Glutamatergic neuron (in vitro differentiated cells): Measurements from ENCODE around the gene FAM13C. TPM values are rescaled to one million over a fixed set of nuclear protein-coding genes. Genes with fewer than 3 reads are reported as not detected.

Source experiments
- DNase-seq: peaks from one replicate; pipeline ENCODE4 v3.0.0; 2022
- H3K27ac Mint-ChIP-seq: one replicate; pipeline ENCODE4 v1.8.0; 2020; ENCODE audit warnings: mild to moderate bottlenecking, mixed read lengths, inconsistent platforms; ENCODE audit not compliant: unreplicated experiment
- H3K27me3 Mint-ChIP-seq: one replicate; pipeline ENCODE4 v1.8.0; 2020; ENCODE audit warnings: mild to moderate bottlenecking, moderate library complexity, mixed read lengths, inconsistent platforms; ENCODE audit not compliant: unreplicated experiment
- H3K36me3 Mint-ChIP-seq: one replicate; pipeline ENCODE4 v1.8.0; 2020; ENCODE audit warnings: mild to moderate bottlenecking, mixed read lengths, inconsistent platforms; ENCODE audit not compliant: unreplicated experiment
- H3K4me1 Mint-ChIP-seq: one replicate; pipeline ENCODE4 v1.8.0; 2020; ENCODE audit warnings: mild to moderate bottlenecking, low read depth, mixed read lengths, inconsistent platforms; ENCODE audit not compliant: unreplicated experiment
- H3K4me3 Mint-ChIP-seq: one replicate; pipeline ENCODE4 v1.8.0; 2020; ENCODE audit warnings: mild to moderate bottlenecking, mixed read lengths, inconsistent platforms; ENCODE audit not compliant: unreplicated experiment
- H3K9me3 Mint-ChIP-seq: one replicate; pipeline ENCODE4 v1.8.0; 2020; ENCODE audit warnings: mild to moderate bottlenecking, moderate library complexity, mixed read lengths, inconsistent platforms; ENCODE audit not compliant: unreplicated experiment
- CTCF ChIP-seq: fragments of 200-600 bp; sonication (generic); IDR thresholded peaks from one replicate; pipeline ENCODE4 v1.5.0; 2021; ENCODE audit not compliant: partially characterized antibody, unreplicated experiment
- total RNA-seq: library from RNA; stranded (reverse); fragmentation: NEBNext Ultra II Directional; extraction: Animal tissue kit (Norgen Biotek cat#: 25700); gene quantifications from one replicate; pipeline ENCODE4 v1.2.1, GENCODE V29; 2021; ENCODE audit not compliant: unreplicated experiment

Gene FAM13C
- total RNA-seq, 1 donor from 2014 or later, result 17.8 TPM

DNA sequence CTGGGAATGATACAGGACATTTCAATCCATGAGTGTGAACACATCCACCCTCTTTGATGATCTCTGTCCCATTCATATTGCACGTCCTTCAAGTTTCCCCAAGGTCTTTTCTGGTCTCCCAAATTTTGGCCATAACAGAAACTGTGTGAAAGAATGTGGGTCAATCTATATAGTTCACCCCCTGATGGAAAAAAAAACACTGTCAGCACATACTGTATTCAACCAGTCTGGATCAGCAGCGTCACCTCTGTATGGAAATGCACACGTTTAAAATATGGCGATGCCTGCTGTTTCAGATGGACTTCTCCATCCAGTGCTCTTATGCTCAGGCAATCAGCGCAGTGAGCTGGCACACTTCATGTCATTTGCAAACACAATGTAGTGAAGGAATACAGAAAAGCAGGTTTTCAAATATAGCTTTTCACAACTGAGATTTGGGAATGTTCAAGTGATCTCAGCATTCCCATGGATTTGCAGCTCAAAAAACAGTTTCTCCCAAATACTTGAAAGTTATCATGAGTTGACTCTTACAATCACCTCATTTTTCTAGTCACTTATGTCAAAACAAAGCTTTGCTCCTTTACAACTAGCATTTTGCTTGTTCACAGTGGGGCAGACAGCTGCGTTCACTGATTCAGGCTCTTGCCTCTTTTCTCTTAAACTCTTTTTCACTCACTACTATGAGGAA is 61.1 kb downstream of the FAM13C start:
- no peak overlapping the region for H3K4me3 Mint-ChIP-seq
- no peak for TF ChIP-seq CTCF
- H3K27me3 Mint-ChIP-seq, result peaks cover 3% of the 10 kb centered on the region
- no peak for DNase-seq
- peaks cover 13% of the 10 kb centered on the region for H3K4me1 Mint-ChIP-seq
- peaks cover 4% of the 10 kb centered on the region for H3K9me3 Mint-ChIP-seq
- H3K36me3 Mint-ChIP-seq, result no peaks in the 10 kb centered on the region
- no peak overlapping the region for H3K27ac Mint-ChIP-seq

DNA sequence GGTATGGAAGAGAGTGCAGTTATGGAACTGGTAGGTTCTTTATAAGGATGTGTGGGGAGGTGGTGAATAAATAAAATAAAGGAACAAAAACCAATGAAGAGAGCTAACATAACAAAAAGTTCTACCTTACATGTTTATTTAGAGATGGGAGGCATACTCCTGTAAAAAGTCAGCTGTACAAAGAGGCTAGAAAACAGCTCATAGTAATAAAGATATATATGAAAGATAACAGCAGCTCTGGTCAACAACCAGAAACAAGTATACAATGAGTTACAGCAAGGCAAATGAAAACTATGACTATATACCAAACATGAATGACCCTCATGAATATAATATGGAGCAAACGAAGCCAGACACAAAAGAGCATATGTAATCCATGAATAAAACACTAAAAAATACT is 62.0 kb downstream of the FAM13C start:
- H3K27me3 Mint-ChIP-seq, result peaks cover 3% of the 10 kb centered on the region
- no peak for TF ChIP-seq CTCF
- H3K4me1 Mint-ChIP-seq, result peaks cover 13% of the 10 kb centered on the region
- H3K27ac Mint-ChIP-seq, result no peak overlapping the region
- DNase-seq, result no peak
- H3K4me3 Mint-ChIP-seq, result no peak overlapping the region
- H3K9me3 Mint-ChIP-seq, result peaks cover 4% of the 10 kb centered on the region
- H3K36me3 Mint-ChIP-seq, result no peaks in the 10 kb centered on the region

GRCh38 chr10:59299933-59300332 is 62.4 kb downstream of the FAM13C start:
- TF ChIP-seq CTCF, result no peak
- peaks cover 13% of the 10 kb centered on the region for H3K4me1 Mint-ChIP-seq
- peaks cover 4% of the 10 kb centered on the region for H3K9me3 Mint-ChIP-seq
- peaks cover 3% of the 10 kb centered on the region for H3K27me3 Mint-ChIP-seq
- H3K4me3 Mint-ChIP-seq, result no peak overlapping the region
- H3K36me3 Mint-ChIP-seq, result no peaks in the 10 kb centered on the region
- DNase-seq, result no peak
- H3K27ac Mint-ChIP-seq, result no peak overlapping the region

GRCh38 chr10:59290448-59290847 is 71.9 kb downstream of the FAM13C start:
- Mint-ChIP-seq H3K4me1 (peaks cover 9% of the 10 kb centered on the region), H3K4me3 (no peak overlapping the region), H3K27me3 (peaks cover 2% of the 10 kb centered on the region), H3K36me3 (no peaks in the 10 kb centered on the region), H3K9me3 (peaks cover 5% of the 10 kb centered on the region), H3K27ac (no peak overlapping the region)
- no peak for TF ChIP-seq CTCF
- no peak for DNase-seq

DNA sequence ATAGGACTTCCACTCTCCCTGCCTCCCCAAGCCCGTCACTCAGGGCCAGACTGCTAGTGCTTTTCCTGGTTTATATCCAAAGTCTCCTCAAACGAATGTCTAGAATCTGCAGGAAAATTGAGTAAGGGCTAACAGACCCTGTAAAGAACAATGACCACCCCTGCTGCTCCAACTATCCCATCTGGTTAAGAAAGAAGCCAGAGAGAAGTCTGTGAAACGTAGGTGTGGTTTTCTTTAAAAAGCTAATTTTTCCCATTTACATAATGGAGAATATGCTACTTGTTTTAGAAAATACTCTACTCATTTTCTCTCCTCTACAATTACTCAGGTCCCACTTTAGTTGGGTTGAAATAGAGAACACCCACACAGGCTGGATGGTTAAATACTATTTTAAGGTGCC is 72.5 kb downstream of the FAM13C start:
- Mint-ChIP-seq H3K27me3 (peaks cover 2% of the 10 kb centered on the region), H3K27ac (no peak overlapping the region), H3K4me1 (peaks cover 9% of the 10 kb centered on the region), H3K36me3 (no peaks in the 10 kb centered on the region), H3K4me3 (no peak overlapping the region), H3K9me3 (peaks cover 5% of the 10 kb centered on the region)
- DNase-seq, result no peak
- TF ChIP-seq CTCF, result no peak
